Measurements from ENCODE around the gene CHST12. TPM values are rescaled to one million over a fixed set of nuclear protein-coding genes. Genes with fewer than 3 reads are reported as not detected.

Gene CHST12
- total RNA-seq, 1 donor from 2014 or later: 18.5 TPM

- H3K27me3 ChIP-seq (ENCODE audit: insufficient read depth, low read length): no peaks in the 10 kb centered on the region
- no peak overlapping the region for H3K27ac ChIP-seq (ENCODE audit: low read depth, low read length)
- DNase-seq (ENCODE audit: low read depth): no peak
- TF ChIP-seq CTCF (IDR thresholded peaks at IDR 0.05; ENCODE audit: insufficient read depth, low read depth, low read length): no peak
- no peak for TF ChIP-seq EZH2 (IDR thresholded peaks at IDR 0.05; ENCODE audit: insufficient read depth, low read length)
- no peak overlapping the region for H3K4me2 ChIP-seq (ENCODE audit: low read length)
- no peaks in the 10 kb centered on the region for H3K79me2 ChIP-seq (ENCODE audit: insufficient read depth, low read length)
- no peaks in the 10 kb centered on the region for H3K36me3 ChIP-seq (ENCODE audit: insufficient read depth, low read length)
- H3K4me1 Mint-ChIP-seq (ENCODE audit: low read depth, unreplicated experiment): peaks cover 1% of the 10 kb centered on the region
- peaks cover under 1% of the 10 kb centered on the region for H3K36me3 Mint-ChIP-seq (ENCODE audit: low read depth, unreplicated experiment)
- H3K9ac ChIP-seq (ENCODE audit: low read length): no peak overlapping the region
- FAIRE-seq: no peak
- H2AFZ ChIP-seq (ENCODE audit: low read depth, low read length): no peak overlapping the region
- no peak overlapping the region for H3K4me3 ChIP-seq (ENCODE audit: insufficient read depth, low read depth, low read length)
- peaks cover 10% of the 10 kb centered on the region for H4K20me1 ChIP-seq (ENCODE audit: insufficient read depth, low read length)
- peaks cover 7% of the 10 kb centered on the region for H3K9me3 Mint-ChIP-seq (ENCODE audit: unreplicated experiment)
- no peak overlapping the region for H3K4me3 Mint-ChIP-seq (ENCODE audit: unreplicated experiment)
- no peaks in the 10 kb centered on the region for H3K4me1 ChIP-seq (ENCODE audit: insufficient read depth, low read length)
- no peak overlapping the region for H3K27ac Mint-ChIP-seq (ENCODE audit: unreplicated experiment)
- H3K27me3 Mint-ChIP-seq (ENCODE audit: low read depth, unreplicated experiment): no peaks in the 10 kb centered on the region
- no peaks in the 10 kb centered on the region for H3K9me3 ChIP-seq (ENCODE audit: insufficient read depth, low read depth, low read length)
These were observed 22.3 kb downstream of the CHST12 start for GRCh38 chr7:2425749-2426148.

DNA sequence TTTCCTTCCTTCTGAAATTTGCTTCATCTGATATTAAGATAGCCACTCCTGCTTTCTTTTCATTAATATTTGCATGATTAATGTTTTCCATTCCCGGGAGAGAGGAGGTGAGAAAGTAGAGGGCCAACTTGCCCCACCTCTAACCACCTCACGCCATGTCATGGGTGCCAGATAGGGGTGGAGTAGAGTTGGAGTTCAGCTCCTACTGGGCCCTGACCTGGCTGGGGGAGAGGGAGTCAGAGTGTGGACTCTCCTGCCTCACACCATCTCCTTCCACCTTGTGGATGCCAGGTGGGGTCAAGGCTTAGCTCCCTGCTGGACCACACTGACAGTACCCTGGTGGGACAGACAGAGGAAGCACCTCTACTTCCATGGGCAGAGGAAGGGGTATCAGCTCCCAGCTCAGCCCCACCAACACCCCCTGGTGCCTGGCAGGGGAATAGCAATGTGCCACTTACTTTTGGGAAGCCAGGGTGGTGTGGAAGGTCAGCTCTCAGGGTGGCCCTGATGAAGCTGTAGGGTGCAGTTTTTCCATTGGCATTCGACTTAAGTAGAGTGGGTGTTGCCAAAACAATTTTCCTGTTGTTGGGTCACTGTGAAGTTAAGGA lies 28.0 kb downstream of the CHST12 start:
- H3K79me2 ChIP-seq (ENCODE audit: insufficient read depth, low read length): peaks cover 3% of the 10 kb centered on the region
- no peaks in the 10 kb centered on the region for H3K27me3 Mint-ChIP-seq (ENCODE audit: low read depth, unreplicated experiment)
- TF ChIP-seq CTCF (IDR thresholded peaks at IDR 0.05; ENCODE audit: insufficient read depth, low read depth, low read length) (no peak), EZH2 (IDR thresholded peaks at IDR 0.05; ENCODE audit: insufficient read depth, low read length) (no peak)
- no peaks in the 10 kb centered on the region for H3K27me3 ChIP-seq (ENCODE audit: insufficient read depth, low read length)
- DNase-seq (ENCODE audit: low read depth) (no peak), FAIRE-seq (no peak)
- no peak overlapping the region for H3K4me3 ChIP-seq (ENCODE audit: insufficient read depth, low read depth, low read length)
- no peaks in the 10 kb centered on the region for H3K9me3 ChIP-seq (ENCODE audit: insufficient read depth, low read depth, low read length)
- H3K27ac Mint-ChIP-seq (ENCODE audit: unreplicated experiment): no peak overlapping the region
- H4K20me1 ChIP-seq (ENCODE audit: insufficient read depth, low read length): peaks cover 9% of the 10 kb centered on the region
- no peak overlapping the region for H3K27ac ChIP-seq (ENCODE audit: low read depth, low read length)
- H3K4me2 ChIP-seq (ENCODE audit: low read length): no peak overlapping the region
- no peak overlapping the region for H3K4me3 Mint-ChIP-seq (ENCODE audit: unreplicated experiment)
- no peak overlapping the region for H3K9ac ChIP-seq (ENCODE audit: low read length)
- H3K36me3 ChIP-seq (ENCODE audit: insufficient read depth, low read length): peaks cover 2% of the 10 kb centered on the region
- H2AFZ ChIP-seq (ENCODE audit: low read depth, low read length): no peak overlapping the region
- H3K9me3 Mint-ChIP-seq (ENCODE audit: unreplicated experiment): peaks cover 15% of the 10 kb centered on the region
- H3K4me1 ChIP-seq (ENCODE audit: insufficient read depth, low read length): no peaks in the 10 kb centered on the region
- H3K36me3 Mint-ChIP-seq (ENCODE audit: low read depth, unreplicated experiment): peaks cover 17% of the 10 kb centered on the region
- H3K4me1 Mint-ChIP-seq (ENCODE audit: low read depth, unreplicated experiment): no peaks in the 10 kb centered on the region

GRCh38 chr7:2432910-2433712 lies 29.7 kb downstream of the CHST12 start:
- no peak overlapping the region for H3K27ac ChIP-seq (ENCODE audit: low read depth, low read length)
- no peak for FAIRE-seq

More at GRCh38 chr7:2432910-2433712, 29.7 kb downstream of the CHST12 start:
- Histone ChIP-seq H3K9me3 (ENCODE audit: insufficient read depth, low read depth, low read length) (no peaks in the 10 kb centered on the region), H3K4me1 (ENCODE audit: insufficient read depth, low read length) (no peaks in the 10 kb centered on the region), H3K79me2 (ENCODE audit: insufficient read depth, low read length) (peaks cover 3% of the 10 kb centered on the region), H2AFZ (ENCODE audit: low read depth, low read length) (no peak overlapping the region), H3K27me3 (ENCODE audit: insufficient read depth, low read length) (no peaks in the 10 kb centered on the region), H3K4me3 (ENCODE audit: insufficient read depth, low read depth, low read length) (no peak overlapping the region), H4K20me1 (ENCODE audit: insufficient read depth, low read length) (peaks cover 9% of the 10 kb centered on the region), H3K4me2 (ENCODE audit: low read length) (no peak overlapping the region), H3K9ac (ENCODE audit: low read length) (no peak overlapping the region), H3K36me3 (ENCODE audit: insufficient read depth, low read length) (peaks cover 2% of the 10 kb centered on the region)
- Mint-ChIP-seq H3K4me1 (ENCODE audit: low read depth, unreplicated experiment) (no peaks in the 10 kb centered on the region), H3K4me3 (ENCODE audit: unreplicated experiment) (no peak overlapping the region), H3K27ac (ENCODE audit: unreplicated experiment) (no peak overlapping the region), H3K27me3 (ENCODE audit: low read depth, unreplicated experiment) (no peaks in the 10 kb centered on the region), H3K9me3 (ENCODE audit: unreplicated experiment) (peaks cover 9% of the 10 kb centered on the region), H3K36me3 (ENCODE audit: low read depth, unreplicated experiment) (peaks cover 20% of the 10 kb centered on the region)
- no peak for TF ChIP-seq CTCF (IDR thresholded peaks at IDR 0.05; ENCODE audit: insufficient read depth, low read depth, low read length)
- TF ChIP-seq EZH2 (IDR thresholded peaks at IDR 0.05; ENCODE audit: insufficient read depth, low read length): no peak
- no peak for DNase-seq (ENCODE audit: low read depth)

Data from astrocyte (in vitro differentiated cells and primary cell).